GM21825 (cell line): ENCODE measurements around the gene RPS6KA3.
"Not testable (repeated sequence)": the region's sequence is repeated elsewhere in the genome, so short reads cannot be mapped to it uniquely, and the experiment has no call there.

Source experiments
- ATAC-seq: cut with Tn5 transposase; IDR thresholded peaks from one replicate; pipeline ENCODE4 v1.9.1; 2021; ENCODE audit warnings: mild to moderate bottlenecking, moderate library complexity; ENCODE audit not compliant: unreplicated experiment

RPS6KA3 gene

DNA sequence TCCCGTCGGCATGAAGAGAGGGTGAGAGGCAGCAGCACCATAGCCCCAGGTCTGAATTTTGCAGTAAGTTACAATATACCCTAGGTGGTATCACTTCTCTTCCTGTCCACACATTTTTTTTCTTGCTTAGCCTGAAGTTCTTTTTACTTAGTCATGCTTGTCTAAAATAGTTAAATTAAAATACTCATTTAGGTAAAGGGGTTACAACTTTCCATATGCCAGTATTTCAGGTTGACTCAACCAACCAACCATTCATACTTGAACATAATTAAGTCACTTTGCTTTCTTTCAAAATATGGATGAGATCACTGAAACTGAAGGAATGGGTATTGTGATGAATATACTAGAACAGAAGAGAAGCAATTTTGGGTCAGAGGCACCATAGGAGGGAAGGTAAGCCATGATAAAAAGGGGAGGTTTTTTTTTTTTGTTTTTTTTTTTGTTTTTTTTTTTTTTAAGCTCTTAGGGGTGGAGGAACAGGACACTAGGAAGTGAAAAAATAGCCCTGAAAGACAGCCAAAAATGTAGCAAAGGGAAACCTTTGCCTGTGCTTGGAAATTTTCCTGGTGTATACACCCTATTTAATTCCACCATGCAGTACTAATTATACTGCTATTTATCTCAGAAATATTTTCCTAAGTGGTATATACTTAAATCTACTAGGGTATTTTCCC is 41.8 kb downstream of the RPS6KA3 start:
- ATAC-seq, result peak; percentile 69

DNA sequence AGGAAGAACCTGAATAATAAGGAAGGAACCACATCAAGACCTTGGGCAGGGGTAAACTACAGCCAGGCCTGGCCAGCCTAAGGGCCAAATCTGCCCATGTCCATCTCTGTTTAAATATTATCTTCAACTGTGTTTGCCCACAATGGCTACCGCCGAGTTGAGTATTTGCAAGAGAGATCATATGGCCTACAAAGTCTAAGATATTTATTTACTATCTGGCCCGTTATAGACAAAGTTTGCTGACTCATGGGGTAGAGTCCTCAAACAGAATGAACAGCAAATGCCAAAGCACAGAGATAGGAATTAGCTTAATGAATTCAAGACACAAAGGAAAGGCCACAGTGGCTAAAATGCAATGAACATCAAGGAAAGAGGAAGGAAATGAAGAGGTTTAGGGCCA is 44.8 kb downstream of the RPS6KA3 start:
- no peak for ATAC-seq

DNA sequence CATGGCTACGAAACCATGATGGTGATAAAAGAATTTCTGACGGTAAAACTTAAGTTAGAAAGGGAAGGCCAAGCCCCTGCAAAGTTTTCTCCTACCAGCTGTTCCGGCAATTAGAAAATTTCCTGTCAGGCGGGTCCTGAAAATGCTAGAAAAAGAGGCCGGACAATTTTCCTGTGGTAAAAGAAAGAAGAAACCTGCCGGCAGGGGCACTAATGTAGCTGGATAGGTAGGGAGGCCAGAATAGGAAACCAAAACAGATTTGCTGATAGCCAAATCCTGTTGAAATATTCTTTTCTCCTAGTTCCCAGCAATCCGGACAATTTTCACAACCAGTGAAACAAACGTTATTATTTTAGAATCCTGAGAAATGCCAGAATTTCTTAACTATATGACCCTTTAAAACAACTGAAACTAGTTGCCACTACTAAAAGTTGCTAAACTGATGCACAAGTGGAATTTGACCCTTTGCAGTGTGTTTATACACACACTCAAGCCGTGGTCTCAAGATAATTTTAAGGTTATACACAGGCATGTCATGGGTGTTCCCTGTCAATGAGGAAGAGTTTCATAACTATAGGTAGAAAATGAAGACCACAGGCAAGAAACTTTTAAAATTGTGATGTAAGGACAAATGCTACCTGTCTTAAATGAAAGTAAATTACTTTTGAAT is 47.7 kb downstream of the RPS6KA3 start:
- ATAC-seq, result no peak

DNA sequence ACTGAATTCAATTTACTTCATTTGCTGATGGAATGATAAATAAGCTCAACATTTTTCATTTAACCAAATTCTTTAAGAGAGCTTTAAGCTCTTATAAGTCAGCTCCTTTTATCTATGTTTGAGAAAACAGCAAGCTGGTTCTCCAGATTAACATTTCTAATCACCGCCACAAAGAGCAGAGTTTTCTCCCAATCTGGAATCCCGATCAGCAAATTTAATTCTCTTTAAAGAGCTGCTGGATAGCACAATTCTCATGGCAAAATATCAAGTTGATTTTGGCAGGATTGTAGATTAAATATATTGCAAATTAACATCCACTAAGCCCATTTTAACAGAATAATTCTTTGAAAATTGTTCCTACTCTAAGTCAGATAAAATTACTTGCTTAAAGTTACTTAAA is 48.8 kb downstream of the RPS6KA3 start:
- no peak for ATAC-seq

DNA sequence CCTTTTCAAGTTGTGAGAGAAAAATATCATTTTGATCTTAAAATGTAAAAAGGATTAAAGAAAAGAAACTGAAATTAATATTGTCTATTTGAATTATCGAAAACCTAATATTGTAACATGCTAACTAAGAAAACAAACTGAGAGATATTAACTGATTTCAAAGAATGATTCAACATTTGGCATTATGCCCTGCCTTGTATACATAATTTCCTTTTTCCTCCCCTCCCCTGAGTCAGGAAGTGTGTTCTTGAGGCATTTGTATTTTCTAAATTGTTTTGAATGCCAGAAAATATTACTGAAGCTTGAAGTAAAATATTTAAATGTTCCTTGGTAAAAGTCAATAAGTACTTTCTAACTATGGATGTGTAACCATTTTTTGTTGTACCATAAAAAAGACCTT is 49.4 kb downstream of the RPS6KA3 start:
- no peak for ATAC-seq

DNA sequence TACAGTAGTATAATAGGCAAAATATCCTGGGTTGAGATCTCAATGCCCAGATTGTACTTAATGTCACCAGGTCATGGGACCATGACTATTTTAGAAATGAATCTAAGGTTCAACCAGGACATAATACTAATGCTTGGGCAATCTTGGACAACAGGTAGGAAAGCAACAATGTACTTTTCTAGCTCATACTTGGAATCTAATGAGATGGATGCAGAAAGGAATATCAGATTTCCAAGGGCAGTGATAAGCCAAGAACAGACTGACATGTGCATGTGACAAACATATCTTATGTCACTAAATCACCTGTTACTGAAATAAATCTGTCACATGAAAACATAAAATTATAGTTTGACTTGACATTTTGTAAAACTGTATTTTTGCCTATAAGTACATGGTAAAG is 51.1 kb downstream of the RPS6KA3 start:
- ATAC-seq, result no peak

DNA sequence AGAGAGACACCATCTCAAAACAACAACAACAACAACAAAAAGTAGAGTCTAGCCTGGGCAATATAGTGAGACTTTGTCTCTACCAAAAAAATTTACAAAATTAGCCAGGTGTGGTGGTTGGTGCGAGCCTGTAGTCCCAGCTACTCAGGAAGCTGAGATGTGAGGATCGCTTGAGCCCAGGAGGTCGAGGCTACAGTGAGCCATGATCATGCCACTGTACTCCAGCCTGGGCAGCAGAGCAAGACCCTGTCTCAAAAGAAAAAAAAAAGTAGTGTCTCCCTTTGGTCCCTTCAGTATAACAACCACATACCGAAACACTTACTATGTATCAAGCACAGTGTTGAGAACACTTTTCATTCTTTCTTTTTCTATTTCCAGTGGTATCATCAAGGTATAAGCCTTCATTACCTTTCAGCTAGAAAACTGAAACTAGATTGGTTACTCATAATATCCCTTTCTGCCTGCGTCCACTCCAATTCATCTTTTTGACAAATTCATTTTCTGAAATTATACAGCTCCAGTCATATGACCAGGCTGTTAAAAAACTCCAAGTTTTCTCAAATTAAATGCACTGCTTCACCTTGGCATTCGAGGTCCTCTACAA is 54.1 kb downstream of the RPS6KA3 start:
- peak; percentile 90 for ATAC-seq

DNA sequence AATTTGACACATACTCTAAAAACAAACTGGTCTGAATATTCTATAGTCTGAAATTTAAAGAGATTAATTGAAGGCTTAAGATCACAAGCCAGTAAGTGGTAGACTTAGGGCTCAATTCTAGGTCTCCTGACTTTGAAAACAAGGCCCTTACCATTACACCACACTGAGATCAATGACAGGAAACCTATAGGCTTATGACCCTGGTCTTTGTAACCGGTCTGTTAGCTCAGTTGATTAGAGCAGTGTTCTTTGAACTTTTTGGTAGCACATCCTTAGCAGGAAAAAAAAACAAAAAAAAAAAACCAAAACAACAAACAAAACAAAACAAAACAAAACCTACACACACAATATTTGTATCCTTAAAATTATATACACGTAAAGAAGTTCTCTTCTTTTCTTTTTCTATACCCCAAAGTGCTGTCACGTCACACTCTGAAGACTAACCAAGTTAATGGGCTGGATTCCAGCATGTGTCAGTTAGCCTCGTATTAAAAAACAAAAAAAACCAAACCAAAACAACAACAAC is 55.4 kb downstream of the RPS6KA3 start:
- ATAC-seq, result no peak

DNA sequence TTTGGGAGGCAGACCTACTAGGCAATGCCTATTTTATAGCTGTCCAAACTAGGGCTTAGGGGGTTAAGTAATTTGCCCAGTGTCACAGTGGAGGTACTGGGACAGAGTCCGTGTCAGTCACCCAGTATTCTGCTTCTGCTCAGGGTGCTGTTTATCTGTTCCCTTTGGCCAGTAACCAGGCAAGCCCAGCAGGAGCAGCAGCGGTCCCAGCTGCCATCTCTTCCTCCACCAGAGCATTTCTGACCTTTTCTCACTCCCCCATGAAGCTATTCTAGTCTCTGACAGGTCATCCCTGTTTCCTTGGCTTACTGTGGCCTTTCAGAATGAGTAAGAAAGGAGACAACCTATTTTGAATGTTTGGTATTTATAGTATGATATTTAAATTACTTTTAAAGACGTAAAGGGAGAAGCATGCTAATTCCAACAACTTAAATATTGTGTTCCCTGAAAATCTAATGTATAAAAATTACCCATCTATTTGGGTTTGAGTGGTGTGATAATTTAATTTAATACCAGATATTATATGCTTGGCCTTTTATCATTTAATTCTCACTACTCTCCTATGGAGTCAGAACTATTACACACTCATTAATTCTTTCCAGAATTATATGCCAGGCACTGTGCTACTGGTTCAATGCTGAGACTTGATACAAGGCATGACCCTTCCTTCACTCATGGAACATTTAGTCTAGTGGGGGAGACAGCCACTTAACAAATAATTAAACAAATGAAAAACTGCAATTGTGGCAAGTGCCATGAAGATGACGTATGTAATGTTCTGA is 60.6 kb downstream of the RPS6KA3 start:
- peak; percentile 89 for ATAC-seq

DNA sequence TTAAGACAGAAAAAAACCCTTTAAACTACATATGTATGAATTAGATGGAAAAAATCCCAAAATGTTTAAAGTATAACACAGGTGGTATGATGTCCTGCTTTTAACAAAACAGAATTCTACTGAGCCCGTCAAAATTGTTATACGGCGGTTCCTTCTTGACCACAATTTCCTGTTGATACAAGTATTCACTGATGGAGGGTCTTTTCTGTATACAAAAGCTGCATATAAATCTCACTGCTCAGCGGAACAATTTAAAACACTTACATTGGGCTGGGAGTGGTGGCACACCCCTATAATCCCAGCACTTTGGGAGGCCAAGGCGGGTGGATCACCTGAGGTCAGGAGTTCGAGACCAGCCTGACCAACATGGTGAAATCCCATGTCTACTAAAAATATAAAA is 62.4 kb downstream of the RPS6KA3 start:
- no peak for ATAC-seq

DNA sequence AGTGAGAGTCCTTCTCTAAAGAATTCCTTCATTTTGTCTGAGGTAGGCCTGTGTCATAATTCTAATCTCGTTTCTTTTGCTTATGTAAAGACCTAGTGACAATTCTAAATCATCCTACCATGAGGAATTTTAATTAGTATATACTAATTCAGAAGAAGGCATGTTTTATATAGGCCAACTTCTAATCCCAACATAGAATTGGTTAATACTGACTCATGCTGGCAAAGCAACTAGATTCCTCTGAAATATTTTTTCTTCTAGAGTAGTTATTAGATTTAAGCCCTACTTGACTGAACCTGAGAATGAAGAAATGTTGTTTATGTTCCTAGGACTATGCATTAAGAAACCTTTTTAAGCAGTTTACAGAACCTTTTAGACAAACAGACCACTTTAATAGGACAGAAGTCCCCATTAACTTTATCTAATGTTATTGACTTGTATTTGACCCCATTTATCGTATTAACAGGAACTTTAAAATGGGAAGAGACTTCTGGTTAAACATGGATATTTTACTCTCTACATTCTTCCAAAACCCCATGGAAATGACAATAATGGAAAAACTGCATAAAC is 69.0 kb downstream of the RPS6KA3 start:
- no peak for ATAC-seq

DNA sequence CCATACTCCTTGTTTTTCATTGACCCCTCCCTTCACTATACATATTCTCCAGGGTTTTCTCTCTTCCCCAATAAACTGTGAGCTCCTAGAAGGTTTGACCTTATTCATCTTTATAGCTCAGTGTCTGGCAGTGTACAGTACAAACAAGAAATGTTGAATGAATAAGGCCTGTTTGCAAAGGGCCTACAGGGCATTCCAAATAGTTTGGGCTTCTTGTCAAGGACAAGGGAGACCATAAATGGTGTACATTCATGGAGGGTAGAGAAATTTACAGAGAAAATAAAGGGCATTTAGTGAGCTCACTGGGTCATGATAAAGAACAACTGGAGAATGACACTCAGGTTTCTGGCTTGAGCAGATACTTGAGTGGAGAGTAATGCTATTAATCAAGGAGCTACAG is 77.5 kb downstream of the RPS6KA3 start:
- no peak for ATAC-seq

DNA sequence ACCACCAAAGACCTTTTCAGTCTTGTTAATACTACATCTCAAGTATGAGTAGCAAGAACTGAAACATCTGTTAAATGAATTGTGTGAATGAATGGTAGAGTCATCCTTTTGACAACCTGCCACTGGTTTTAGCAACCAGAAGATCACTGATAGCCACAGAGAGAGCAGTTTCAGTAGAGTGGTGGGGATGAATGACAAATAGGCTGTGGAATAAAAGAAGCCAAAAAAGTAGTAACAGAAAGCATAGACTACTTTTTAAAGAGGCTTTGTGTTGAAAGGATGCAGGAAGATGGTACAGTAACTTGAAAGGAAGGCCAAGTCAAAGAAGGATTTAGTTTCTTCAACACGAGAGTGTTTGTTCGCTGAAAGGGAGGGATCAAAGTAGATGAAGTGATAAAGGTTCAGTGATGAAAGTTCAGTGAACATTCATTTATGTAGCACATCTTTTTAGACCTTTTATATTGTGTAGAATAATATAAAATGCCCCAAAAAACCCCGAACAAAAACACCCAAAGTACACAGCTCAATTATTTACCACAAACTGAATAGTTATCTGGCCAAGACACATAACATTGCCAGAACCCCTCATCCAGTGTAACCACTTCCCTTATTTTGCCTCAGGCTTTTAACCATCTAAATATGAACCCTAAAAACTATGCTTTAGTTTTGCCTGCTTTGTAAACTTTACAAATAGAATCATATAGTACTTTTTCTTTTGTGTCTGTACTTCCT is 84.9 kb downstream of the RPS6KA3 start:
- no peak for ATAC-seq

DNA sequence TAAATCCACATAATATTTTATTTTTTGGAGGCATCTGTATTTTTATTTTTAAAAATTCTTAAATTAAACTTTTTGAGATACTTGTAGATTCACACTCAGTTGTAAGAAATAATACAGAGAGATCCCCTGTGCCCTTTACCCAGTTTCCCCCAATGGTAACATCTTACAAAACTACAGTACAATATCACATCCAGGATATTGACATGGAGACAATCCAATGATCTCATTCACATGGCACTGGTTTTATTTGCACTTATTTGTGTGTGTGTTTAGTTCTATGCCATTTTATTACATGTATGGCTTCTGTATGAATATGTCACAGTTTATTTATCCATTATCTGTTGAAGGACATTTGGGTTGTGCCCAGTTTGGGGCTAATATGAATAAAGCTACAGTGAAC is 89.6 kb downstream of the RPS6KA3 start:
- ATAC-seq, result no peak

DNA sequence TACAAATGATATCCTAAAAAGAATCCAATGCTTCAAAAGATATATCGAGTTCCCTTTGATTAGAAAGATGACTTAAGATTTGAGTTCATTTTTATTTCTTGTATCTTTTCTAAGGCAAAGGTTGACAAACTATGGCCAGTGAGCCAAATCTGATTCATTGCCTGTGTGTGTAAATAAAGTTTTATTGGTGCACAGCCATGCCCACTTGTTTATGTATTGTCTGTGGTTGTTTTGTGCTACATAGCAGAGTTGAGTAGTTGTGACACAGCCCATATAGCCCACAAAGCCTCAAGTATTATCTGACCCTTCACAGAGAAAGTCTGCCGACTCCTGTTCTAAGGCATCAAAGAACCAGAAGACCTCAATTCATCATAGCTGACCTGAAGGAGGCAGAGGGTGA is 92.9 kb downstream of the RPS6KA3 start:
- no peak for ATAC-seq

DNA sequence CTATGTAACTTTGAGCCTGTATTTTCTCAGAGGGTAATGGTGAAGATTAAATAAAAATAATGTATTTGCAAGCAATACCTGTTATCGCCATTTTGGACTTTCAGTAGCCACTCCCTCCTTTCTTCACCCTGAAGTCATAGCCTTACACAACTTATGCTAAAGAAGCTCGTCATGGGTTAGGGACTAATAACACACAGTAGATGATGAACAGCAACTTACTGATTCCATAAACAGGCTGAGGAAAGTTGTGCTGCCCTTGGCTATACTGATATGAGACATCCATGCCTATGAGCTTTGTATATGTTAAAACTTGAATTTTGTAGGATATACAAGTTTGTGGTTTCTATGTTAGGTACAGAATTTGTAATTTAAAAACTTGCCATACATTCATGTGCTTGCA is 93.4 kb downstream of the RPS6KA3 start:
- no peak for ATAC-seq

DNA sequence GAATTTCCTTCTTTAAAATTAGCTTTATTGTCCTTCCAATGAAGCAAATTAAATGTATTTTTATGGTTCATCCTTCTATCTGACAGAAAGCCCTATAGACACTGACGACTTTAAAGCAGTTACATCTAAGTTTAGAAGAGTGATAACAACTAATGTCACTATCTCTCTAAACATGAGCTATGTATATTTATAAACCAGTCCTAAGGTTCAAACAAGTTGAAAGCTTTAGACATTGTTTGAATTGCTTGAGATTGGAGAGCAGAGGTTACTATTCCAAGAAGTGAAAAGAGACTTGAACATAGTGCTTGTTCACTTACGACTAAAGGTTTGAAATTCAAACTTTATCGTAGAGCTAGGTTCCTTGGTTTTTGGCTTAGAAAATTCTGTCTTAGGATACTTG is 94.8 kb downstream of the RPS6KA3 start:
- no peak for ATAC-seq

DNA sequence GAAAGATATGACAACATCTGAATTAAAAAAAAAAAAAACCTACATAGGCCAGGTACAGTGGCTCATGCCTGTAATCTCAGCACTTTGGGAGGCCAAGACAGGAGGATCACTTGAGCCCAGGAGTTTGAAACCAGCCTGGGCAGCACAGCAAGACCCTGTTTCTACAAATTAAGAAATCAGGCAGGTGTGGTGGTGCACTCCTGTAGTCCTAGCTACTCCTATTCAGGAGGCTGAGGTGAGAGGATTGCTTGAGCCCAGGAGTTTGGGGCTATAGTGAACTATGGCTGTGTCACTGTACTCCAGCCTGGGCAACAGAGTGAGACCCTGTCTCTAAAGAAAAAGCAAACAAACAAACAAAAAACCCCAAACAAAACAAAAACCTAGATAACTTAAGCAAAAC is 104.2 kb downstream of the RPS6KA3 start:
- not testable (repeated sequence) for ATAC-seq

DNA sequence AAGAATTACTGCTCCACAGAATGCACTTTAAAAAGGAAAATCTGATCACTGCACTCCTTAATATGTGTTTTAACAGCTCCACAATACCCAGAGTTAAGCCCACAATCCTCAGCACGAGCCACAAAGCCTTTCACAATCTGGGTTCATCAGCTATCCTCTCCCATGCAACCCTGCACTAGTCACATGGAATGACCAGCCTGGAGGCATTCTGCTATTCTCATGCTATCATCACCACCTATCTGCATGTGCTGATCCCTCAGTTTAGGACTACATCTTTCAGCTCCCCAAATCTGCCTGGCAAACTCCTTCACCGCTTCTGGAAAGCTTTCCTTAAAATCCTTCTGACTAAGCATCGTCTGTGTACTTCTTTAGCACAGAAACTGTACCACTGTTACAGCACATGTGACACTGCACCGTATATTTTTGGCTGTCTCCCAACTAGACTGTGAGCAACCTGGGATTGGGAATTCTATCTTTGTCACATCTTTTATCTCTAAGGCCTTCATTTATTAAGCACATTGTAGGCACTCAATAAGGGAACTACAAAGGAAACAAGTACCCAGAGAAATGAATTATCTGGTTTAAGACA is 106.8 kb downstream of the RPS6KA3 start:
- no peak for ATAC-seq

DNA sequence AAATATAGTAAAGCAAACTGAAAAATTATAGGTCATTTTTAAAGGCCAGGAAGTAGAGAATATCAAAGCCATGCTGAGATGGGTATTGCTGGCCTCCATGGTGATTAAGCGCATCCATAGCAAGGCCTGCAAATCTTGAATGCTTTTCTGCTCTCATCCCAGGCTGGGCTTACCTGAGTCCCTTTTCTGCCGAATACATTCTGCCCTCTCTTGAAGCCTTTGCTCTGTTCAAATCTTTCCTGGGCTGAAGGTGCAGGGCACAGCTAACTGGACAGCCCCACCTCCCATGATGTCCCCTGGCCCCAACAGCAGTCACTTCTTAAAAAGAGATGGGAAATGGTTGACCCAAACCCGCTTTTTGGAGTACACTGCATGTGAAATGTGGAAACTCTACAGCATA is 115.0 kb downstream of the RPS6KA3 start:
- no peak for ATAC-seq
